T-helper 1 cell treated with Interleukin-12 subunit alpha and Interleukin-12 subunit beta and Interleukin-4 antibody, amounts not matched to agents 30 ng/mL and 1 ng/mL, for 36 hours (primary cell): ENCODE data around the gene DCLRE1B. TPM values are rescaled to one million over a fixed set of nuclear protein-coding genes. Genes with fewer than 3 reads are reported as not detected.

Source experiments
- intact Hi-C: fragments of 100-400 bp; cut with micrococcal nuclease; formaldehyde crosslinking; loops from one replicate; pipeline ENCODE4 v1.15.1; 2024
- total RNA-seq: library from RNA; stranded (reverse); gene quantifications from 2 replicates; pipeline ENCODE4 v1.2.3, GENCODE V29; 2022

The DCLRE1B gene
- total RNA-seq, 1 donor from 2014 or later, result 15.7 TPM

GRCh38 chr1:113918243-113918642 is 13.1 kb downstream of the DCLRE1B start:
- intact Hi-C loops, result no loop called here

GRCh38 chr1:113922957-113923356 is 17.8 kb downstream of the DCLRE1B start:
- intact Hi-C loops, result no loop called here

GRCh38 chr1:113924473-113924872 is 19.3 kb downstream of the DCLRE1B start:
- intact Hi-C loops, result no loop called here

- intact Hi-C loops, result loop anchor here (2.0 to 5.0 kb wide), 2 partner anchors 828 to 1211 kb away; partner anchors contain the start of genes CSDE1 and PPM1J
Observed at GRCh38 chr1:113928187-113928930, 23.2 kb downstream of the DCLRE1B start.

GRCh38 chr1:113928941-113929749 is 24.0 kb downstream of the DCLRE1B start, which contains the start of gene HIPK1:
TSS of gene HIPK1 (plus strand) at chr1:113929324.
- intact Hi-C loops, result loop anchor here (1.0 to 5.0 kb wide), 10 partner anchors 24 to 1212 kb away; partner anchors contain the start of genes BCAS2, CSDE1, DCLRE1B and PHTF1

- intact Hi-C loops, result loop anchor here (1.0 to 5.0 kb wide), 15 partner anchors 17 to 1311 kb away; partner anchors contain the start of genes BCAS2, CAPZA1, CSDE1 and DCLRE1B
Observed at GRCh38 chr1:113929750-113930498, 24.8 kb downstream of the DCLRE1B start.

GRCh38 chr1:113930499-113931161 is 25.5 kb downstream of the DCLRE1B start:
- intact Hi-C loops, result loop anchor here (1.0 to 5.0 kb wide), 7 partner anchors 10 to 1312 kb away; partner anchors contain the start of genes CAPZA1, LRIG2, MAGI3 and SLC16A1

GRCh38 chr1:113931451-113931851 is 26.3 kb downstream of the DCLRE1B start:
- intact Hi-C loops, result loop anchor here (1.0 to 5.0 kb wide), 6 partner anchors 9 to 1313 kb away; partner anchors contain the start of genes CAPZA1, LRIG2, SLC16A1 and ST7L

GRCh38 chr1:113934006-113934405 is 28.9 kb downstream of the DCLRE1B start:
- intact Hi-C loops, result loop anchor here (5.0 kb wide), 1 partner anchor 862 kb away; the partner anchor contains the start of gene LRIG2

- intact Hi-C loops, result loop anchor here (5.0 kb wide), 1 partner anchor 862 kb away; the partner anchor contains the start of gene LRIG2
Observed at GRCh38 chr1:113934511-113935055, 29.5 kb downstream of the DCLRE1B start.

- intact Hi-C loops, result no loop called here
Observed at GRCh38 chr1:113935176-113935575, 30.1 kb downstream of the DCLRE1B start.

GRCh38 chr1:113935970-113936369 is 30.8 kb downstream of the DCLRE1B start:
- intact Hi-C loops, result no loop called here

- intact Hi-C loops, result no loop called here
Observed at GRCh38 chr1:113937146-113937545, 32.0 kb downstream of the DCLRE1B start.

- intact Hi-C loops, result no loop called here
Observed at GRCh38 chr1:113938192-113938591, 33.1 kb downstream of the DCLRE1B start.

GRCh38 chr1:113940365-113941244 is 35.5 kb downstream of the DCLRE1B start:
- intact Hi-C loops, result loop anchor here (1.0 kb wide), 1 partner anchor 9 kb away; no protein-coding TSS in a partner anchor

- intact Hi-C loops, result no loop called here
Observed at GRCh38 chr1:113941245-113941559, 36.1 kb downstream of the DCLRE1B start.

GRCh38 chr1:113942527-113942926 is 37.4 kb downstream of the DCLRE1B start:
- intact Hi-C loops, result no loop called here

- intact Hi-C loops, result no loop called here
Observed at GRCh38 chr1:113943028-113943811, 38.1 kb downstream of the DCLRE1B start.
